B cell (primary cell): ENCODE results near the gene PAPPA.

Source experiments
- EZH2 ChIP-seq: IDR thresholded peaks from 2 replicates; pipeline ENCODE4 v1.6.1; 2012; ENCODE audit warnings: borderline replicate concordance, low read depth, mild to moderate bottlenecking, moderate library complexity, low read length; ENCODE audit not compliant: insufficient read depth, poor library complexity, severe bottlenecking
- TF ChIP-seq, protein P1 (sequence below): fragments of 200-600 bp; IDR thresholded peaks from one replicate; pipeline ENCODE4 v1.8.0; 2022; ENCODE audit warnings: antibody characterized with exemption, mild to moderate bottlenecking

DNA sequence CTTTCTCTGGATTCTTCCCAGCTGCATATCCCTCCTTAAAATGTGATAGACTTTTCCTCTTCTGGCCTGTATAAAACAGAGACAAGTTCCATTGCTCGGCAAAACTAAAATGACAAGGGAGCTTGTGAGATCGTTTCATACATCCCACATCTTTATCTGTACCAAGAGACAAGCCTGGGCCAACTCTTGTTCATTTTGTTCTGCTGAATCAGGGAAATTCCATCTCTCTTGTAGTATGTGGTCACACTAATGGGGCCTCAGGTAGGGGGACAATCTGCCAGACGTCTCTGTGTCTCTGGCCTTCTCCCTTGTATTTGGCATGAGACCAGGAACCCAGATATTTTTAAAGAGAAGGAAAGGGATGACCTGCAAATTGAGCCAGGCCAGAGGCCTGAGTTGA is 18.6 kb upstream of the PAPPA start:
- TF ChIP-seq, protein P1, sequence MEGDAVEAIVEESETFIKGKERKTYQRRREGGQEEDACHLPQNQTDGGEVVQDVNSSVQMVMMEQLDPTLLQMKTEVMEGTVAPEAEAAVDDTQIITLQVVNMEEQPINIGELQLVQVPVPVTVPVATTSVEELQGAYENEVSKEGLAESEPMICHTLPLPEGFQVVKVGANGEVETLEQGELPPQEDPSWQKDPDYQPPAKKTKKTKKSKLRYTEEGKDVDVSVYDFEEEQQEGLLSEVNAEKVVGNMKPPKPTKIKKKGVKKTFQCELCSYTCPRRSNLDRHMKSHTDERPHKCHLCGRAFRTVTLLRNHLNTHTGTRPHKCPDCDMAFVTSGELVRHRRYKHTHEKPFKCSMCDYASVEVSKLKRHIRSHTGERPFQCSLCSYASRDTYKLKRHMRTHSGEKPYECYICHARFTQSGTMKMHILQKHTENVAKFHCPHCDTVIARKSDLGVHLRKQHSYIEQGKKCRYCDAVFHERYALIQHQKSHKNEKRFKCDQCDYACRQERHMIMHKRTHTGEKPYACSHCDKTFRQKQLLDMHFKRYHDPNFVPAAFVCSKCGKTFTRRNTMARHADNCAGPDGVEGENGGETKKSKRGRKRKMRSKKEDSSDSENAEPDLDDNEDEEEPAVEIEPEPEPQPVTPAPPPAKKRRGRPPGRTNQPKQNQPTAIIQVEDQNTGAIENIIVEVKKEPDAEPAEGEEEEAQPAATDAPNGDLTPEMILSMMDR, result no peak
- no peak for TF ChIP-seq EZH2
